Measurements from ENCODE around the gene FGD6. TPM values are rescaled to one million over a fixed set of nuclear protein-coding genes. Genes with fewer than 3 reads are reported as not detected.
A peak's percentile ranks its signal among the peaks of the same experiment; 100 is the strongest.

The FGD6 gene
- total RNA-seq, 1 donor = 12.5 TPM

DNA sequence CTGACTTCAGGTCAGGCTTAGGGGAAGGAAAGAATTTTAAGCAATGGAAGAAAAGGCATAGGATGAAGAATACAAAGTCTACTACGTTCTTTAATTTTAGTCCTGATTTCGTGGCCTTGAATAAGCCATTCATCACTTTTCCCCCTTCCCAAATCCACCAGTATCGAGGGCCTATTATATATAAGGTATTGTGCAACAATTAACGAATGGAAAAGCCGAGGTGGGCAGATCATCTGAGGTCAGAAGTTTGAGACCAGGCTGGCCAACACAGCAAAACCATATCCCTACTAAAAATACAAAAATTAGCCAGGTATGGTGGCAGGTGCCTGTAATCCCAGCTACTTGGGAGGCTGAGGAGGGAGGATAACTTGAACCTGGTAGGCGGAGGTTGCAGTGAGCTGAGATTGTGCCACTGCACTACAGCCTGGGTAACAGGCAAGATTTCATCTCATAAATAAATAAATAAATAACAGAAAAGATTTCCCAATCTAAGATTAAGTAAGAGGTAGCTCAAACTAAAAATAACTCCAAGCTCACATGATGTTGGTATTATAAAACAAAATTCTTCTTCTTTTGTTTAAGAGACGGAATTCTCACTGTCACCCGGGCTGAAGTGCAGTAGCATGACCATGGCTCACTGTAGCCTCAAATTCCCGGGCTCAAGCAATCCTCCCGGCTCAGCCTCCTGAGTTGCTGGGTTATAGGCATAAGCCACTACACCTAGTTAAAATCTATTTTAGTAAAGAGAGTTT, 85.5 kb downstream of the FGD6 start:
- no peak overlapping the region for H3K4me3 ChIP-seq (ENCODE audit: low read depth, low read length)
- TF ChIP-seq, protein P1, sequence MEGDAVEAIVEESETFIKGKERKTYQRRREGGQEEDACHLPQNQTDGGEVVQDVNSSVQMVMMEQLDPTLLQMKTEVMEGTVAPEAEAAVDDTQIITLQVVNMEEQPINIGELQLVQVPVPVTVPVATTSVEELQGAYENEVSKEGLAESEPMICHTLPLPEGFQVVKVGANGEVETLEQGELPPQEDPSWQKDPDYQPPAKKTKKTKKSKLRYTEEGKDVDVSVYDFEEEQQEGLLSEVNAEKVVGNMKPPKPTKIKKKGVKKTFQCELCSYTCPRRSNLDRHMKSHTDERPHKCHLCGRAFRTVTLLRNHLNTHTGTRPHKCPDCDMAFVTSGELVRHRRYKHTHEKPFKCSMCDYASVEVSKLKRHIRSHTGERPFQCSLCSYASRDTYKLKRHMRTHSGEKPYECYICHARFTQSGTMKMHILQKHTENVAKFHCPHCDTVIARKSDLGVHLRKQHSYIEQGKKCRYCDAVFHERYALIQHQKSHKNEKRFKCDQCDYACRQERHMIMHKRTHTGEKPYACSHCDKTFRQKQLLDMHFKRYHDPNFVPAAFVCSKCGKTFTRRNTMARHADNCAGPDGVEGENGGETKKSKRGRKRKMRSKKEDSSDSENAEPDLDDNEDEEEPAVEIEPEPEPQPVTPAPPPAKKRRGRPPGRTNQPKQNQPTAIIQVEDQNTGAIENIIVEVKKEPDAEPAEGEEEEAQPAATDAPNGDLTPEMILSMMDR (IDR thresholded peaks at IDR 0.05; ENCODE audit: insufficient read depth, low read length) = no peak
- DNase-seq (ENCODE audit: low read depth) = peak; percentile 27

- H3K4me3 ChIP-seq (ENCODE audit: low read depth, low read length) = no peak overlapping the region
- DNase-seq (ENCODE audit: low read depth) = peak; percentile 54
- TF ChIP-seq, protein P1 (IDR thresholded peaks at IDR 0.05; ENCODE audit: insufficient read depth, low read length) = no peak
Observed at GRCh38 chr12:95130096-95130495, 87.2 kb downstream of the FGD6 start.

DNA sequence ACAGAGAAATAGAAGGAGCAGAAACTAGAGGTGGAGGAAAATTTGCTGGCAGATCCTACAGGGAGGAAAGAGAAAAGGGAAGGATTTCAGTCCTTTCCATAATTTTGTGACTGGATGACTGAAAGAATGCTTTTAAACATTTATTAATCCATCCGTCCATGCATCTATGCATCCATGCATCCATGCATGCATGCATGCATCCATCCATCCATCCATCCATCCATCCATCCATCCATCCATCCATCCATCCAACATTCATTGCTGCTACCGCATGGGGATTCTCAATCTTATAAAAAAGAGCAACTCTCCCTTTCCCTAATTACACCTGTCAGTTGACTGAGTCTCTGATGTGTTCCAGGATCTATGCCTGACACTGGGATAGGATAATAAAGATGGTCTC, 88.2 kb downstream of the FGD6 start:
- DNase-seq (ENCODE audit: low read depth) = no peak
- TF ChIP-seq, protein P1 (IDR thresholded peaks at IDR 0.05; ENCODE audit: insufficient read depth, low read length) = no peak
- no peak overlapping the region for H3K4me3 ChIP-seq (ENCODE audit: low read depth, low read length)

- TF ChIP-seq, protein P1 (IDR thresholded peaks at IDR 0.05; ENCODE audit: insufficient read depth, low read length) = no peak
- DNase-seq (ENCODE audit: low read depth) = no peak
- no peak overlapping the region for H3K4me3 ChIP-seq (ENCODE audit: low read depth, low read length)
Observed at GRCh38 chr12:95126736-95127135, 90.5 kb downstream of the FGD6 start.

GRCh38 chr12:95126076-95126475, 91.2 kb downstream of the FGD6 start:
- DNase-seq (ENCODE audit: low read depth) = no peak
- TF ChIP-seq, protein P1 (IDR thresholded peaks at IDR 0.05; ENCODE audit: insufficient read depth, low read length) = no peak
- no peak overlapping the region for H3K4me3 ChIP-seq (ENCODE audit: low read depth, low read length)

GRCh38 chr12:95124106-95124505, 93.2 kb downstream of the FGD6 start:
- no peak overlapping the region for H3K4me3 ChIP-seq (ENCODE audit: low read depth, low read length)
- DNase-seq (ENCODE audit: low read depth) = no peak
- TF ChIP-seq, protein P1 (IDR thresholded peaks at IDR 0.05; ENCODE audit: insufficient read depth, low read length) = no peak

DNA sequence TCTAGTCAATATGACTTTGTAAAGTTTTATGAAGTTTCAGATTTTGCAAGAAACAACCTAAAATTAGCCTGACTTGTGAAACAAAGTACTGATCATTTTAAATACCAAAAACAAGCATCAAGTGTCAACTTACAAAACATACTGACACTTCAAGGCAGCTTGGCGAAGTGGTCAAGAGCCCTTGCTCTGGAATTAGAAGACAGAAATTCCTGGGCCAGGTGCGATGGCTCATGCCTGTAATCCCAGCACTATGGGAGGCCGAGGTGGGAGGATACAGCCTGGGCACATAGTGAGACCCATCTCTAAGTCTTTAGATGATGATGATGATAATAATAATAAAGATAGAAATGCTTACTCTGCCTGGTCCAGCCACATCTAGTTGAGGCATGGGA, 98.5 kb downstream of the FGD6 start:
- DNase-seq (ENCODE audit: low read depth) = no peak
- TF ChIP-seq, protein P1 (IDR thresholded peaks at IDR 0.05; ENCODE audit: insufficient read depth, low read length) = no peak
- H3K4me3 ChIP-seq (ENCODE audit: low read depth, low read length) = no peak overlapping the region

All from fibroblast of the aortic adventitia (primary cell).